Hepatocyte (in vitro differentiated cells): ENCODE data around the gene CMTM6.

ENCODE experiments used
- EZH2 ChIP-seq: fragments of 200-600 bp; sonication (generic); IDR thresholded peaks from 2 replicates; pipeline ENCODE4 v1.6.1; 2016; ENCODE audit warnings: antibody characterized with exemption, mild to moderate bottlenecking, borderline replicate concordance
- TF ChIP-seq, protein P1 (sequence below): fragments of 200-600 bp; sonication (generic); IDR thresholded peaks from 2 replicates; pipeline ENCODE4 v1.5.1; 2016; ENCODE audit warnings: antibody characterized with exemption, mild to moderate bottlenecking; ENCODE audit not compliant: poor library complexity

GRCh38 chr3:32498252-32498651 is 4.4 kb downstream of the CMTM6 start:
- TF ChIP-seq, protein P1, sequence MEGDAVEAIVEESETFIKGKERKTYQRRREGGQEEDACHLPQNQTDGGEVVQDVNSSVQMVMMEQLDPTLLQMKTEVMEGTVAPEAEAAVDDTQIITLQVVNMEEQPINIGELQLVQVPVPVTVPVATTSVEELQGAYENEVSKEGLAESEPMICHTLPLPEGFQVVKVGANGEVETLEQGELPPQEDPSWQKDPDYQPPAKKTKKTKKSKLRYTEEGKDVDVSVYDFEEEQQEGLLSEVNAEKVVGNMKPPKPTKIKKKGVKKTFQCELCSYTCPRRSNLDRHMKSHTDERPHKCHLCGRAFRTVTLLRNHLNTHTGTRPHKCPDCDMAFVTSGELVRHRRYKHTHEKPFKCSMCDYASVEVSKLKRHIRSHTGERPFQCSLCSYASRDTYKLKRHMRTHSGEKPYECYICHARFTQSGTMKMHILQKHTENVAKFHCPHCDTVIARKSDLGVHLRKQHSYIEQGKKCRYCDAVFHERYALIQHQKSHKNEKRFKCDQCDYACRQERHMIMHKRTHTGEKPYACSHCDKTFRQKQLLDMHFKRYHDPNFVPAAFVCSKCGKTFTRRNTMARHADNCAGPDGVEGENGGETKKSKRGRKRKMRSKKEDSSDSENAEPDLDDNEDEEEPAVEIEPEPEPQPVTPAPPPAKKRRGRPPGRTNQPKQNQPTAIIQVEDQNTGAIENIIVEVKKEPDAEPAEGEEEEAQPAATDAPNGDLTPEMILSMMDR, result no peak
- TF ChIP-seq EZH2, result no peak
